Fibroblast of upper back skin (primary cell): Measurements from ENCODE around the gene PALB2.

ENCODE experiments used
- DNase-seq: peaks from one replicate; pipeline ENCODE4 v3.0.0-alpha.2; 2013

PALB2 gene

GRCh38 chr16:23580391-23580790, 60.7 kb downstream of the PALB2 start:
- no peak for DNase-seq

GRCh38 chr16:23579371-23579770, 61.7 kb downstream of the PALB2 start:
- DNase-seq = no peak

GRCh38 chr16:23578101-23578830, 62.8 kb downstream of the PALB2 start:
- DNase-seq = no peak

GRCh38 chr16:23577493-23577892, 63.6 kb downstream of the PALB2 start:
- no peak for DNase-seq

GRCh38 chr16:23575834-23576233, 65.3 kb downstream of the PALB2 start:
- no peak for DNase-seq

- no peak for DNase-seq
Measured at GRCh38 chr16:23573817-23574216, 67.3 kb downstream of the PALB2 start.

GRCh38 chr16:23572394-23572793, 68.7 kb downstream of the PALB2 start:
- no peak for DNase-seq

GRCh38 chr16:23571895-23572294, 69.2 kb downstream of the PALB2 start:
- no peak for DNase-seq

- DNase-seq = no peak
Measured at GRCh38 chr16:23570992-23571632, 70.0 kb downstream of the PALB2 start.

GRCh38 chr16:23567602-23568001, 73.5 kb downstream of the PALB2 start:
- no peak for DNase-seq

GRCh38 chr16:23566724-23567123, 74.4 kb downstream of the PALB2 start:
- no peak for DNase-seq

- DNase-seq = no peak
Measured at GRCh38 chr16:23564575-23565363, 76.3 kb downstream of the PALB2 start.

GRCh38 chr16:23563186-23563585, 77.9 kb downstream of the PALB2 start:
- no peak for DNase-seq

GRCh38 chr16:23562505-23562904, 78.6 kb downstream of the PALB2 start:
- DNase-seq = no peak

- no peak for DNase-seq
Measured at GRCh38 chr16:23561586-23561985, 79.5 kb downstream of the PALB2 start.

GRCh38 chr16:23557779-23558702, 83.1 kb downstream of the PALB2 start:
- peak; percentile 17 for DNase-seq

GRCh38 chr16:23556881-23557778, 84.0 kb downstream of the PALB2 start, which contains the start of the genes EARS2 and UBFD1:
TSS of gene EARS2 (minus strand) at chr16:23557350. CDS start at chr16:23557343, 7 bp downstream.
TSS of gene UBFD1 (plus strand) at chr16:23557727. CDS start at chr16:23557743, 16 bp downstream.
- DNase-seq = peak; percentile 99

GRCh38 chr16:23554536-23554935, 86.6 kb downstream of the PALB2 start:
- DNase-seq = no peak
